Measurements from ENCODE around the gene TCTN1.

DNA sequence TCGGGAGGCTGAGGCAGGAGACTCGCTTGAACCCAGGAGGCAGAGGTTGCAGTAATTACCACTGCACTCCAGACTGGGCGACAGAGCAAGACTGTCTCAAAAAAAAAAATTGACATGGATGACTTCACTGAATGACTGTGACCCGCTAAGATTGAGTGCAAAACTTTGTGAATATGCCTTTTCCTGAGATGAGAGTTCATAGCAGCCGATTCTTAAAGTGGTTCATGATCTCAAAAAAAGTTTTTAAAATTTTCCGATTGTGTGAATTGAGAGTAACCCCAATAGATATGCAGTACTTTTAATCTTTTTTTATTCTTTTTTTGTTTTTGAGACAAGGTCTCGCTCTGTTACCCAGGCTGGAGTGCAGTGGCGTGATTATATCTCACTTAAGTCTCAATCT is 1.2 kb downstream of the TCTN1 start:
- TF ChIP-seq, protein P1, sequence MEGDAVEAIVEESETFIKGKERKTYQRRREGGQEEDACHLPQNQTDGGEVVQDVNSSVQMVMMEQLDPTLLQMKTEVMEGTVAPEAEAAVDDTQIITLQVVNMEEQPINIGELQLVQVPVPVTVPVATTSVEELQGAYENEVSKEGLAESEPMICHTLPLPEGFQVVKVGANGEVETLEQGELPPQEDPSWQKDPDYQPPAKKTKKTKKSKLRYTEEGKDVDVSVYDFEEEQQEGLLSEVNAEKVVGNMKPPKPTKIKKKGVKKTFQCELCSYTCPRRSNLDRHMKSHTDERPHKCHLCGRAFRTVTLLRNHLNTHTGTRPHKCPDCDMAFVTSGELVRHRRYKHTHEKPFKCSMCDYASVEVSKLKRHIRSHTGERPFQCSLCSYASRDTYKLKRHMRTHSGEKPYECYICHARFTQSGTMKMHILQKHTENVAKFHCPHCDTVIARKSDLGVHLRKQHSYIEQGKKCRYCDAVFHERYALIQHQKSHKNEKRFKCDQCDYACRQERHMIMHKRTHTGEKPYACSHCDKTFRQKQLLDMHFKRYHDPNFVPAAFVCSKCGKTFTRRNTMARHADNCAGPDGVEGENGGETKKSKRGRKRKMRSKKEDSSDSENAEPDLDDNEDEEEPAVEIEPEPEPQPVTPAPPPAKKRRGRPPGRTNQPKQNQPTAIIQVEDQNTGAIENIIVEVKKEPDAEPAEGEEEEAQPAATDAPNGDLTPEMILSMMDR (IDR thresholded peaks at IDR 0.05) = no peak
- no peak for TF ChIP-seq POLR2A (IDR thresholded peaks at IDR 0.05)
